GM12865 (cell line): ENCODE data around the gene SSU72.

Experiments used
- DNase-seq: peaks from one replicate; pipeline ENCODE4 v3.0.0; 2010; ENCODE audit warnings: low read depth
- H3K4me3 ChIP-seq: 2 replicates; pipeline ENCODE4 v1.5.1; 2011; ENCODE audit warnings: mild to moderate bottlenecking, low read depth, low read length, control low read depth
- CTCF ChIP-seq: IDR thresholded peaks from 2 replicates; pipeline ENCODE4 v1.5.1; 2011; ENCODE audit warnings: low read length, control low read depth, low read depth, inconsistent platforms; ENCODE audit not compliant: insufficient read depth; ENCODE audit errors: missing control alignments

SSU72 gene

GRCh38 chr1:1541956-1542765, 32.5 kb downstream of the SSU72 start:
- DNase-seq, result no peak
- no peak for TF ChIP-seq CTCF
- no peak overlapping the region for H3K4me3 ChIP-seq

- no peak for DNase-seq
- H3K4me3 ChIP-seq, result no peak overlapping the region
- no peak for TF ChIP-seq CTCF
Measured at GRCh38 chr1:1540818-1541628, 33.6 kb downstream of the SSU72 start.

- peak; percentile 26 for DNase-seq
- TF ChIP-seq CTCF, result no peak
- no peak within 1 kb of the TSS for H3K4me3 ChIP-seq
Measured at GRCh38 chr1:1540090-1540817, 34.4 kb downstream of the SSU72 start, which contains the start of gene TMEM240. TMEM240 (minus strand) TSS chr1:1540624; CDS start chr1:1540346, 278 bp downstream.

- DNase-seq, result no peak
- TF ChIP-seq CTCF, result no peak
- no peak overlapping the region for H3K4me3 ChIP-seq
Measured at GRCh38 chr1:1539310-1540089, 35.2 kb downstream of the SSU72 start.

GRCh38 chr1:1538989-1539309, 35.7 kb downstream of the SSU72 start:
- H3K4me3 ChIP-seq, result no peak overlapping the region
- no peak for DNase-seq
- TF ChIP-seq CTCF, result no peak

- H3K4me3 ChIP-seq, result no peak overlapping the region
- DNase-seq, result no peak
- no peak for TF ChIP-seq CTCF
Measured at GRCh38 chr1:1538334-1538733, 36.3 kb downstream of the SSU72 start.
